ENCODE data around the gene WWP2. TPM values are rescaled to one million over a fixed set of nuclear protein-coding genes. Genes with fewer than 3 reads are reported as not detected.

The WWP2 gene
- total and polyA plus RNA-seq, 9 donors, result 22.5 to 49.4 (median 39.3) TPM

DNA sequence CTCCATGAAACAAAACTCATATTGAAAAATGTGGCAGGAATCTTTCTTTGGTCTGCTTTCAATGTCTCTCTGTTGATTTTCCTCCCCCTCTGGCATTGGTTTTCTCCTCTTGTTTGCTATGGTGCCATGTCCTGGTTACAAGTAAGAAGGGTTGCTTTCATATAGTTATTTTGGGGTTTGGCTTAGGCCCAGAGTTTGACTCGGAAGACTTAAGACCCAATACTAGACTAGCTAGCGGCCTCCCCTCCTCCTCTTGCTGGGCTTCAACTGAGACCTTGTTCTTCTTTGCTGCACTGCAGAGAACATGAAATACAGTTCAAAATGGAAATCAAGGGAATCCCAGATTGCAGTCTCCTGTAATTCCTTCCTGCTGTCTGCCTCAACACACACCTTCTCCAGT, 159.0 kb downstream of the WWP2 start:
- 73 to 82% (median 74%) methylated on average over 2 of the region's 2 CpGs for WGBS, 3 donors

DNA sequence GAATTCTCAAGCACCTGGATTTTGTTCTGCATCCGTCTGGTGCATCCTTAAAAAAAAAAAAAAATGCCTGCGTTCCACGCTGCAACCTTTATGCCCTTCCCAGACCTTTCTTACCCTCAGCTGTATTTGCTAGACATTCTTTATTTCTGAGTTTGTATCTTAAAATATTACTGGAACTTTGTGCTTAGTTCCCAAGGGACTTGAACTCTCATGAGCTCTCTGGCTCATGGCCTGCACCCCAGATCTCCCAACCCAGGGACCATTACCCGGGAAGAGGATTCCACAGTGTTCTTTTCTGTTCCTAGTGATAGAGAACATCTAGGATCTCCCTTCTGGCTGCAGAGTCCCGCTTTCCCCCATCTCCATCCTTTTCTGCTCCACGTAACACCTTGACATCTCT, 160.1 kb downstream of the WWP2 start:
- no peak overlapping the region for H3K27ac ChIP-seq
- intact Hi-C loops (cut with DNase I), result loop anchor here in 2 of 4 donors (10.0 kb wide), 2 partner anchors 57 to 527 kb away; no protein-coding TSS in a partner anchor
- H3K27me3 ChIP-seq, result no peaks in the 10 kb centered on the region
- H3K36me3 ChIP-seq, result no peaks in the 10 kb centered on the region
- H3K4me3 ChIP-seq, result no peak overlapping the region
- no peaks in the 10 kb centered on the region for H3K9me3 ChIP-seq
- peak in 1 of 5 donors; percentile 23 for DNase-seq
- peaks cover 12% of the 10 kb centered on the region for H3K4me1 ChIP-seq (ENCODE audit: insufficient read depth)
- WGBS, 3 donors, result 73 to 82% (median 79%) methylated on average over 6 of the region's 6 CpGs
- no peak for TF ChIP-seq EP300 (IDR thresholded peaks at IDR 0.05)
- TF ChIP-seq, protein P1, sequence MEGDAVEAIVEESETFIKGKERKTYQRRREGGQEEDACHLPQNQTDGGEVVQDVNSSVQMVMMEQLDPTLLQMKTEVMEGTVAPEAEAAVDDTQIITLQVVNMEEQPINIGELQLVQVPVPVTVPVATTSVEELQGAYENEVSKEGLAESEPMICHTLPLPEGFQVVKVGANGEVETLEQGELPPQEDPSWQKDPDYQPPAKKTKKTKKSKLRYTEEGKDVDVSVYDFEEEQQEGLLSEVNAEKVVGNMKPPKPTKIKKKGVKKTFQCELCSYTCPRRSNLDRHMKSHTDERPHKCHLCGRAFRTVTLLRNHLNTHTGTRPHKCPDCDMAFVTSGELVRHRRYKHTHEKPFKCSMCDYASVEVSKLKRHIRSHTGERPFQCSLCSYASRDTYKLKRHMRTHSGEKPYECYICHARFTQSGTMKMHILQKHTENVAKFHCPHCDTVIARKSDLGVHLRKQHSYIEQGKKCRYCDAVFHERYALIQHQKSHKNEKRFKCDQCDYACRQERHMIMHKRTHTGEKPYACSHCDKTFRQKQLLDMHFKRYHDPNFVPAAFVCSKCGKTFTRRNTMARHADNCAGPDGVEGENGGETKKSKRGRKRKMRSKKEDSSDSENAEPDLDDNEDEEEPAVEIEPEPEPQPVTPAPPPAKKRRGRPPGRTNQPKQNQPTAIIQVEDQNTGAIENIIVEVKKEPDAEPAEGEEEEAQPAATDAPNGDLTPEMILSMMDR (IDR thresholded peaks at IDR 0.05), result no peak
- no peak for TF ChIP-seq POLR2A (IDR thresholded peaks at IDR 0.05)

More for the DNA sequence above, 159.0 kb downstream of the WWP2 start:
- no peaks in the 10 kb centered on the region for H3K27me3 ChIP-seq
- no peaks in the 10 kb centered on the region for H3K36me3 ChIP-seq
- TF ChIP-seq POLR2A (IDR thresholded peaks at IDR 0.05), result no peak
- TF ChIP-seq, protein P1 (IDR thresholded peaks at IDR 0.05), result no peak
- no peak for TF ChIP-seq EP300 (IDR thresholded peaks at IDR 0.05)
- peak in 1 of 5 donors; percentile 1 for DNase-seq
- H3K9me3 ChIP-seq, result no peaks in the 10 kb centered on the region
- H3K27ac ChIP-seq, result no peak overlapping the region
- no peak overlapping the region for H3K4me3 ChIP-seq
- intact Hi-C loops (cut with DNase I), result loop anchor here in 2 of 4 donors (10.0 kb wide), 2 partner anchors 56 to 526 kb away; no protein-coding TSS in a partner anchor
- H3K4me1 ChIP-seq (ENCODE audit: insufficient read depth), result peaks cover 9% of the 10 kb centered on the region

DNA sequence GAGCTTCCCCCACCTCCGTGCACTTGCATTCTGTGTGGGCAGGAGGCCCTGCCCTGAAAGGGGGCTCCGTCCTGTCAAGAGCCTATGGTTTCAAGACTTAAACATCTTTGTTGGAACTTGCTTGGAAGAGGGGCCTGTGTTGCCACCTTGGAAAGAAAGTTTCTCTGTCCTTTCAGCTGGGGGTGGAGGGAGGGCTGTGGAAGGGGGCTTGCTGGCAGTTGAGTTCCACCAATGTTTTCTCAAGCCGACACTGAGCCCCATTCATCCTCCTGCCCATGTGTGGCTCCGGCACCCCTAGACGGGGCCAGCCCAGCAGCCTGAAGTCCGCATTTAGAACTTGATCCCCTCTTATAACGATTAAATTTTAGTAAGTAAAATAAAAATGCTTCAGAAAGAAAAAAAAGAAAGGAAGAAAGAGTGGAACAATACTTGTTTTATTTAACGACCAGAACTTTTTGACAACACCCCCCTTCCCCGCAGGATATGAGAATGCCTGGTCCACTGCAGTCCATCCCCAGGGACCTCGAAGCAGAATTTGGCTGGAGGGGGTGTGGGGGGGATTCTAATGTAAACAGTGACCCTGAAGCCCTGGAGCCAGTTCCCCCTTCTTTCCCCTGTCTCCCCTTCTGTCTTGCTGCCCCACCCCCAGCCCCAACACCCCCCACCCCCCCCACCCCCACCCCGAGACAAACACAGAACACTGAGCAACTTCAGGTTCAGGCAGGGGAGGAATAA, 162.1 kb downstream of the WWP2 start:
- Histone ChIP-seq H3K9me3 (no peaks in the 10 kb centered on the region), H3K4me3 (no peak overlapping the region), H3K4me1 (ENCODE audit: insufficient read depth) (peaks cover 11% of the 10 kb centered on the region), H3K27ac (peak overlapping the region; percentile 87 to 90), H3K27me3 (no peaks in the 10 kb centered on the region), H3K36me3 (no peaks in the 10 kb centered on the region)
- DNase-seq, result peak in 1 of 5 donors; percentile 54
- intact Hi-C loops (cut with DNase I), result loop anchor here in 2 of 4 donors (10.0 kb wide), 2 partner anchors 59 to 529 kb away; no protein-coding TSS in a partner anchor
- 50 to 62% (median 55%) methylated on average over 11 of the region's 11 CpGs for WGBS, 3 donors
- TF ChIP-seq EP300 (IDR thresholded peaks at IDR 0.05) (no peak), POLR2A (IDR thresholded peaks at IDR 0.05) (no peak)
- TF ChIP-seq, protein P1 (IDR thresholded peaks at IDR 0.05), result no peak

DNA sequence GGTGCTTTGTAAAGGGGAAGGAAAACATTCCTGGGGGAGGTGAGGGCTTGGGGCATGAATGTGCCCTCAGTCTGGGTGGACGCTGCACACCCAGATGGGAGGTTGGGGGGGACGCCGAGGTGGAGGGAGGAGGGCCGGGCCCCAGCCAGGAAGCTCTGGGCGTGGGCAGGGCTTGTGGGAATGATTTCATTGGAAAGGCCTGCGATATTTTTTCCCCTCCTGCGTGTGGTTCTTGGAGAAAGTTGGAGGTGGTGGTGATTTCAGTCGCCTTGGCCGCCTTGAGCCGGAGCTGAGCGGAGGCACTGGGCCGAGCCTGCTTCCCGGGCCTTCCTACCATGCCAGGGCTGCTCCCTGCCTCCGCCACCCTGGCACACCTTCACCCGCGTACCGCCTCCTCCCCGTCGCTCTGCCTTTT, 162.7 kb downstream of the WWP2 start:
- no peak for TF ChIP-seq EP300 (IDR thresholded peaks at IDR 0.05)
- TF ChIP-seq POLR2A (IDR thresholded peaks at IDR 0.05), result peak; percentile 49
- TF ChIP-seq, protein P1 (IDR thresholded peaks at IDR 0.05), result no peak
- no peaks in the 10 kb centered on the region for H3K9me3 ChIP-seq
- no peaks in the 10 kb centered on the region for H3K27me3 ChIP-seq
- no peaks in the 10 kb centered on the region for H3K36me3 ChIP-seq
- peaks cover 11% of the 10 kb centered on the region for H3K4me1 ChIP-seq (ENCODE audit: insufficient read depth)
- peak overlapping the region; percentile 29 for H3K4me3 ChIP-seq
- intact Hi-C loops (cut with DNase I), result loop anchor here in 3 of 4 donors (5.0 to 10.0 kb wide), 3 partner anchors 60 to 530 kb away; no protein-coding TSS in a partner anchor
- WGBS, 3 donors, result 3 to 12% (median 6%) methylated on average over 19 of the region's 19 CpGs
- peak overlapping the region; percentile 87 to 90 for H3K27ac ChIP-seq
- peak; percentile 79 to 87 (median 81) for DNase-seq

Data from ovary (tissue), 9 donors.